H54 (cell line): ENCODE measurements around the gene INTS3.
"Not testable (repeated sequence)": the region's sequence is repeated elsewhere in the genome, so short reads cannot be mapped to it uniquely, and the experiment has no call there.

Experiments used
- DNase-seq: peaks from one replicate; pipeline ENCODE4 v3.0.0; 2011; ENCODE audit warnings: low spot score, mixed read lengths; ENCODE audit not compliant: insufficient read length
- FAIRE-seq: peaks from 3 replicates; lab custom pipeline; 2011; peaks lifted over from hg19 to GRCh38; lab: Jason Lieb, UNC
- POLR2A ChIP-seq: IDR thresholded peaks from 2 replicates; pipeline ENCODE4 v1.6.1; 2011; ENCODE audit warnings: low read depth, mild to moderate bottlenecking, low read length

The INTS3 gene

GRCh38 chr1:153688736-153689328, 39.0 kb upstream of the INTS3 start:
- TF ChIP-seq POLR2A, result no peak
- no peak for DNase-seq
- no peak for FAIRE-seq

GRCh38 chr1:153693466-153693865, 34.4 kb upstream of the INTS3 start:
- TF ChIP-seq POLR2A, result no peak
- FAIRE-seq (no peak), DNase-seq (no peak)

- no peak for TF ChIP-seq POLR2A
- no peak for DNase-seq
- FAIRE-seq, result no peak
Observed at GRCh38 chr1:153696741-153697140, 31.1 kb upstream of the INTS3 start.

GRCh38 chr1:153697191-153698019, 30.4 kb upstream of the INTS3 start:
- DNase-seq (peak; percentile 72), FAIRE-seq (no peak)
- TF ChIP-seq POLR2A, result no peak

- FAIRE-seq (no peak), DNase-seq (no peak)
Observed at GRCh38 chr1:153698020-153698922, 29.6 kb upstream of the INTS3 start.

GRCh38 chr1:153698923-153699714, 28.7 kb upstream of the INTS3 start:
- no peak for TF ChIP-seq POLR2A
- FAIRE-seq (no peak), DNase-seq (no peak)

More at GRCh38 chr1:153698020-153698922, 29.6 kb upstream of the INTS3 start:
- TF ChIP-seq POLR2A, result no peak

GRCh38 chr1:153699768-153700167, 28.1 kb upstream of the INTS3 start:
- no peak for TF ChIP-seq POLR2A
- DNase-seq (no peak), FAIRE-seq (no peak)

GRCh38 chr1:153705484-153705883, 22.4 kb upstream of the INTS3 start:
- TF ChIP-seq POLR2A, result no peak
- DNase-seq (no peak), FAIRE-seq (no peak)

- no peak for TF ChIP-seq POLR2A
- FAIRE-seq, result no peak
- no peak for DNase-seq
Observed at GRCh38 chr1:153711026-153711425, 16.8 kb upstream of the INTS3 start.

- FAIRE-seq, DNase-seq: not testable (repeated sequence)
Observed at GRCh38 chr1:153716211-153716610, 11.6 kb upstream of the INTS3 start.

- TF ChIP-seq POLR2A, result no peak
- FAIRE-seq (no peak), DNase-seq (no peak)
Observed at GRCh38 chr1:153717330-153717729, 10.5 kb upstream of the INTS3 start.

- DNase-seq (no peak), FAIRE-seq (no peak)
- no peak for TF ChIP-seq POLR2A
Observed at GRCh38 chr1:153723687-153724086, 4.2 kb upstream of the INTS3 start.

- not testable (repeated sequence) for FAIRE-seq
Observed at GRCh38 chr1:153724634-153725033, 3.2 kb upstream of the INTS3 start.

More at GRCh38 chr1:153724634-153725033, 3.2 kb upstream of the INTS3 start:
- DNase-seq, result not testable (repeated sequence)
